ENCODE measurements around the gene FAM107B.
A peak's percentile ranks its signal among the peaks of the same experiment; 100 is the strongest.

FAM107B gene

GRCh38 chr10:14560791-14561765, 213.6 kb downstream of the FAM107B start:
- DNase-seq (ENCODE audit: low read depth in 3 of 3), result no peak

GRCh38 chr10:14560274-14560673, 214.4 kb downstream of the FAM107B start:
- DNase-seq (ENCODE audit: low read depth in 3 of 3), result peak in 2 of 3 experiments; percentile 51 to 62

- no peak for DNase-seq (ENCODE audit: low read depth in 3 of 3)
These were observed 216.7 kb downstream of the FAM107B start for GRCh38 chr10:14558025-14558424.

- DNase-seq (ENCODE audit: low read depth in 3 of 3), result no peak
These were observed 217.1 kb downstream of the FAM107B start for GRCh38 chr10:14557567-14557966.

GRCh38 chr10:14556285-14556956, 218.3 kb downstream of the FAM107B start:
- no peak for DNase-seq (ENCODE audit: low read depth in 3 of 3)

- DNase-seq (ENCODE audit: low read depth in 3 of 3), result no peak
These were observed 218.9 kb downstream of the FAM107B start for GRCh38 chr10:14555807-14556206.

GRCh38 chr10:14554491-14555205, 220.0 kb downstream of the FAM107B start:
- DNase-seq (ENCODE audit: low read depth in 3 of 3), result no peak

GRCh38 chr10:14554091-14554490, 220.6 kb downstream of the FAM107B start:
- DNase-seq (ENCODE audit: low read depth in 3 of 3), result no peak

- DNase-seq (ENCODE audit: low read depth in 3 of 3), result no peak
These were observed 221.2 kb downstream of the FAM107B start for GRCh38 chr10:14553448-14553847.

- DNase-seq (ENCODE audit: low read depth in 3 of 3), result no peak
These were observed 222.7 kb downstream of the FAM107B start for GRCh38 chr10:14552015-14552414.

- DNase-seq (ENCODE audit: low read depth in 3 of 3), result no peak
These were observed 224.2 kb downstream of the FAM107B start for GRCh38 chr10:14550471-14550981.

- no peak for DNase-seq (ENCODE audit: low read depth in 3 of 3)
These were observed 225.2 kb downstream of the FAM107B start for GRCh38 chr10:14549496-14549895.

- no peak for DNase-seq (ENCODE audit: low read depth in 3 of 3)
These were observed 225.7 kb downstream of the FAM107B start for GRCh38 chr10:14548970-14549369.

GRCh38 chr10:14548474-14548873, 226.2 kb downstream of the FAM107B start:
- no peak for DNase-seq (ENCODE audit: low read depth in 3 of 3)

- DNase-seq (ENCODE audit: low read depth in 3 of 3), result no peak
These were observed 226.9 kb downstream of the FAM107B start for GRCh38 chr10:14547816-14548215.

GRCh38 chr10:14545827-14546226, 228.9 kb downstream of the FAM107B start:
- no peak for DNase-seq (ENCODE audit: low read depth in 3 of 3)

- no peak for DNase-seq (ENCODE audit: low read depth in 3 of 3)
These were observed 230.8 kb downstream of the FAM107B start for GRCh38 chr10:14543904-14544210.

GRCh38 chr10:14543046-14543903, 231.4 kb downstream of the FAM107B start:
- DNase-seq (ENCODE audit: low read depth in 3 of 3), result no peak

- no peak for DNase-seq (ENCODE audit: low read depth in 3 of 3)
These were observed 233.3 kb downstream of the FAM107B start for GRCh38 chr10:14541379-14541778.

GRCh38 chr10:14540611-14541010, 234.1 kb downstream of the FAM107B start:
- no peak for DNase-seq (ENCODE audit: low read depth in 3 of 3)

- no peak for DNase-seq (ENCODE audit: low read depth in 3 of 3)
These were observed 234.6 kb downstream of the FAM107B start for GRCh38 chr10:14540062-14540461.
